GM21825 (cell line): ENCODE measurements around the gene TECPR2.
"Not testable (repeated sequence)": the region's sequence is repeated elsewhere in the genome, so short reads cannot be mapped to it uniquely, and the experiment has no call there.

Experiments used
- ATAC-seq: cut with Tn5 transposase; IDR thresholded peaks from one replicate; pipeline ENCODE4 v1.9.1; 2021; ENCODE audit warnings: mild to moderate bottlenecking, moderate library complexity; ENCODE audit not compliant: unreplicated experiment

TECPR2 gene

GRCh38 chr14:102523569-102524450 lies 161.1 kb downstream of the TECPR2 start:
- ATAC-seq, result peak; percentile 4

GRCh38 chr14:102524451-102525218 lies 161.9 kb downstream of the TECPR2 start:
- peak; percentile 94 for ATAC-seq

GRCh38 chr14:102525219-102525928 lies 162.6 kb downstream of the TECPR2 start:
- ATAC-seq, result peak; percentile 5

- no peak for ATAC-seq
Measured at GRCh38 chr14:102525929-102526497, 163.3 kb downstream of the TECPR2 start.

GRCh38 chr14:102528431-102529170 lies 165.9 kb downstream of the TECPR2 start:
- no peak for ATAC-seq

- no peak for ATAC-seq
Measured at GRCh38 chr14:102530828-102531478, 168.2 kb downstream of the TECPR2 start.

- ATAC-seq, result no peak
Measured at GRCh38 chr14:102532204-102532658, 169.5 kb downstream of the TECPR2 start.

GRCh38 chr14:102537981-102538601 lies 175.3 kb downstream of the TECPR2 start:
- ATAC-seq, result no peak

GRCh38 chr14:102538602-102539543 lies 176.1 kb downstream of the TECPR2 start:
- no peak for ATAC-seq

- no peak for ATAC-seq
Measured at GRCh38 chr14:102539544-102540314, 177.0 kb downstream of the TECPR2 start.

- ATAC-seq, result no peak
Measured at GRCh38 chr14:102540315-102541028, 177.7 kb downstream of the TECPR2 start.

GRCh38 chr14:102541029-102541491 lies 178.3 kb downstream of the TECPR2 start:
- not testable (repeated sequence) for ATAC-seq

- ATAC-seq, result no peak
Measured at GRCh38 chr14:102541771-102542170, 179.0 kb downstream of the TECPR2 start.

- ATAC-seq, result no peak
Measured at GRCh38 chr14:102544046-102544746, 181.5 kb downstream of the TECPR2 start.

GRCh38 chr14:102544747-102545460 lies 182.2 kb downstream of the TECPR2 start:
- ATAC-seq, result no peak
